Measurements from ENCODE around the gene CCNC.

The CCNC gene

DNA sequence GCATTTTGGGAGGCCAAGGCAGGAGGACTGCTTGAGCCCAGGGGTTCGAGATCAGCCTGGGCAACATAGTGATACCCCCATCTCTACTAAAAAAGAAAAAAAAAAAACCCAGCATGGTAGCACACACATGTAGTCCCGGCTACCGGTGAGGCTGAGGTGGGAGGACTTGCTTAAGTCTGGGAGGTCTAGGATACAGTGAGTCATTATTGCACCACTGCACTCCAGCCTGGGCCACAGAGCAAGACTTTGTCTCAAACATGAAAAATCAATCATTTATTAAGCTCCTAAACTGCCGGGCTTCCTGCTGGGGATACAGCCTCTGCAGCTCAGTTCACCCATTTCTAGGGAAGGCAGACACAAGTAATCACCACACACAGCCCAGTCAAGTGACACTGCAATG, 45.9 kb downstream of the CCNC start:
- H3K4me3 ChIP-seq (ENCODE audit: low read length), result no peak overlapping the region
- DNase-seq (ENCODE audit: low read depth), result peak; percentile 67
- TF ChIP-seq, protein P1, sequence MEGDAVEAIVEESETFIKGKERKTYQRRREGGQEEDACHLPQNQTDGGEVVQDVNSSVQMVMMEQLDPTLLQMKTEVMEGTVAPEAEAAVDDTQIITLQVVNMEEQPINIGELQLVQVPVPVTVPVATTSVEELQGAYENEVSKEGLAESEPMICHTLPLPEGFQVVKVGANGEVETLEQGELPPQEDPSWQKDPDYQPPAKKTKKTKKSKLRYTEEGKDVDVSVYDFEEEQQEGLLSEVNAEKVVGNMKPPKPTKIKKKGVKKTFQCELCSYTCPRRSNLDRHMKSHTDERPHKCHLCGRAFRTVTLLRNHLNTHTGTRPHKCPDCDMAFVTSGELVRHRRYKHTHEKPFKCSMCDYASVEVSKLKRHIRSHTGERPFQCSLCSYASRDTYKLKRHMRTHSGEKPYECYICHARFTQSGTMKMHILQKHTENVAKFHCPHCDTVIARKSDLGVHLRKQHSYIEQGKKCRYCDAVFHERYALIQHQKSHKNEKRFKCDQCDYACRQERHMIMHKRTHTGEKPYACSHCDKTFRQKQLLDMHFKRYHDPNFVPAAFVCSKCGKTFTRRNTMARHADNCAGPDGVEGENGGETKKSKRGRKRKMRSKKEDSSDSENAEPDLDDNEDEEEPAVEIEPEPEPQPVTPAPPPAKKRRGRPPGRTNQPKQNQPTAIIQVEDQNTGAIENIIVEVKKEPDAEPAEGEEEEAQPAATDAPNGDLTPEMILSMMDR (conservative IDR thresholded peaks at IDR 0.05; ENCODE audit: low read length), result no peak

DNA sequence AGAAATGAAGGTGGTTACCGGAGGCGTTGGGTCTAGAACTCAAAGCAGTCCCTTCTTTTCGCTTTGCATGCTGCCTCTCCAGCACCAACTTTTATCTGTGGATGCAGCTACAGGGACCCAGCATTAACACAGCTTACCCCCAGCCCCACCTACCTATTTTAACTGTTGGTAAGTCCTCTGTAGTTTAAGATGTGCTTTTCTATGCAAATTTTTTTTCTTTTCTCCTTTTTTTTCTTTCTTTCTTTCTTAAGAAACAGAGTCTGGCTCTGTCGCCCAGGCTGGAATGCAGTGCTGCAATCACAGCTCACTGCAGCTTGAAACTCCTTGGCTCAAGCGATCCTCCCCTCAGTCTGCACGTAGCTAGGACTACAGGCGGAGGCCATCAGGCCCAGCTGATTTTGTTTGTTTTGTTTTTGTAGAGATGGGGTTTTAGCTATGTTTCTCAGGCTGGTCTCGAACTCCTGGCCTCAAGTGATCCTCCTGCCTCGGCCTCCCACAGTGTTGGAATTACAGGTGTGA, 46.8 kb downstream of the CCNC start:
- TF ChIP-seq, protein P1 (conservative IDR thresholded peaks at IDR 0.05; ENCODE audit: low read length), result no peak
- DNase-seq (ENCODE audit: low read depth), result peak; percentile 77
- peak overlapping the region; percentile 90 for H3K4me3 ChIP-seq (ENCODE audit: low read length)

GRCh38 chr6:99520855-99521632, 47.4 kb downstream of the CCNC start:
- TF ChIP-seq, protein P1 (conservative IDR thresholded peaks at IDR 0.05; ENCODE audit: low read length), result peak; percentile 77
- peak; percentile 80 for DNase-seq (ENCODE audit: low read depth)
- peak overlapping the region; percentile 90 for H3K4me3 ChIP-seq (ENCODE audit: low read length)

DNA sequence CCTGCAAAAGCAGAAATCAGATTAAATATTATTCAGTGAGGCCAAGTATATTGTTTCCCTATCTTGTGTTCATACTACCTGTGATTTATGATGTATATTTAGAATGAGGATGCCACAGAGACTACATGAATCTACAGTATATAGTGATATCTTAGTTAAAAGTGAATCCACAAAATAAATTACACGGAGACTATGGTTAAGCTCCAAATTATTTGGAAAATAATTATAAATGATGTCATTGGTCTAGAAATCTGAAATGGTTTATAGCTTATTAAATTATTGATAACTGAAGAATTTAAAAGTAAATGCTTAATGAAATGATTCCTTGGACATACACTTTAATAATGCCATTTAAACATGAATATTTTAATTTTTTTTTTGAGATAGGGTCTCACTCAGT, 49.0 kb downstream of the CCNC start:
- no peak overlapping the region for H3K4me3 ChIP-seq (ENCODE audit: low read length)
- no peak for DNase-seq (ENCODE audit: low read depth)
- TF ChIP-seq, protein P1 (conservative IDR thresholded peaks at IDR 0.05; ENCODE audit: low read length), result no peak

DNA sequence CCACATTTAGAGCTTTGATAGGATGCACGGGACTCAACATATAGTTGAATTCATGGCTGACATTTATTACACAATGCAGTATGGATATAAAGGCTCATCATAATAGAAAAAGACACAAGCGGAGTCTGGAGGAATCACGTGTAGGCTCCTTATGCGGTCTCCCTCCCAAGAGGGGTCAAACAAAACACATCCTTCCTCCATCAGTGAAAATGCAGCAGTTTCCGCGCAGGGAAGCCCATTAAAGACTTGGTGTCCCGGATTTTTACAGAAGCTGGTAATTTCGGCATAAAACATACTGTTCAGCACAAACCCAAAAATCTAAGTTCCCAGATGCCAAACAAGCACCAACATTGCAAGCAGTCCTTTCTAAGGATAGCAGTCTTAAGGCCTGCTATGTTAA, 54.4 kb downstream of the CCNC start:
- no peak for DNase-seq (ENCODE audit: low read depth)
- TF ChIP-seq, protein P1 (conservative IDR thresholded peaks at IDR 0.05; ENCODE audit: low read length), result no peak
- H3K4me3 ChIP-seq (ENCODE audit: low read length), result peak overlapping the region; percentile 73

GRCh38 chr6:99512033-99512432, 56.4 kb downstream of the CCNC start:
- no peak overlapping the region for H3K4me3 ChIP-seq (ENCODE audit: low read length)
- TF ChIP-seq, protein P1 (conservative IDR thresholded peaks at IDR 0.05; ENCODE audit: low read length), result no peak

DNA sequence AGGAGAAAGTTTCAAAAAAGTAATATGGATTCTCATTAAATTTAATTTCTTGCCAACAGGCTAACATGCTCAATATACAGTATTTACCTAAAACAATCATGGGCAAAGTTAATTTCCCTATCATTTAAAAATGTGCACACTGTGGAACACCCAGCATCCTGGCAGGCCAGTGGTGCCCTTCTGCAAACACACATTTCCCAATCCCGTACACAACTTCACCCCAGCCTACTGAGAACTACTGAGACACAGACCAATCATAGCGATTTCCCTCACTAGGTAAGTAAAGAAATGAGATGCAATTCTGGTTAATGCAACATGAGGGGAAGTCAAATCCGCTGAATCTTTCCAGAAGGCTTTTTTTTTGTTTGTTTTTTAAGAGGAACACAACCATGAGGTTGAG, 60.8 kb downstream of the CCNC start:
- TF ChIP-seq, protein P1 (conservative IDR thresholded peaks at IDR 0.05; ENCODE audit: low read length), result no peak
- no peak for DNase-seq (ENCODE audit: low read depth)

More at GRCh38 chr6:99512033-99512432, 56.4 kb downstream of the CCNC start:
- no peak for DNase-seq (ENCODE audit: low read depth)

More for the DNA sequence above, 60.8 kb downstream of the CCNC start:
- no peak overlapping the region for H3K4me3 ChIP-seq (ENCODE audit: low read length)

All from AG10803 (cell line).